ENCODE measurements around the gene ZNF407.

Gene ZNF407

GRCh38 chr18:75110311-75110710, 512.6 kb downstream of the ZNF407 start:
- no peak for TF ChIP-seq CTCF (conservative IDR thresholded peaks at IDR 0.05; ENCODE audit: low read depth)
- CTCF ChIA-PET = interaction anchor here (0.5 kb wide), 1 partner anchor 26 kb away, joined by 3 read pairs; no protein-coding TSS in a partner anchor
- no peak overlapping the region for H3K27ac ChIP-seq
- no peak for DNase-seq (ENCODE audit: low spot score)
- POLR2A ChIA-PET (ENCODE audit: low non-redundant PET) = no interaction called here

- H3K27ac ChIP-seq = no peak overlapping the region
- TF ChIP-seq CTCF (conservative IDR thresholded peaks at IDR 0.05; ENCODE audit: low read depth) = no peak
- ChIA-PET POLR2A (ENCODE audit: low non-redundant PET) (no interaction called here), CTCF (interaction anchor here (0.5 kb wide), 1 partner anchor 27 kb away, joined by 3 read pairs; no protein-coding TSS in a partner anchor)
- no peak for DNase-seq (ENCODE audit: low spot score)
These were observed 513.3 kb downstream of the ZNF407 start for GRCh38 chr18:75110846-75111415.

- ChIA-PET CTCF (no interaction called here), POLR2A (ENCODE audit: low non-redundant PET) (no interaction called here)
- DNase-seq (ENCODE audit: low spot score) = peak; percentile 45
- H3K27ac ChIP-seq = no peak overlapping the region
- TF ChIP-seq CTCF (conservative IDR thresholded peaks at IDR 0.05; ENCODE audit: low read depth) = no peak
These were observed 514.1 kb downstream of the ZNF407 start for GRCh38 chr18:75111760-75112159.

GRCh38 chr18:75112186-75113096, 514.8 kb downstream of the ZNF407 start:
- ChIA-PET CTCF (no interaction called here), POLR2A (ENCODE audit: low non-redundant PET) (no interaction called here)
- TF ChIP-seq CTCF (conservative IDR thresholded peaks at IDR 0.05; ENCODE audit: low read depth) = no peak
- DNase-seq (ENCODE audit: low spot score) = no peak
- no peak overlapping the region for H3K27ac ChIP-seq

- DNase-seq (ENCODE audit: low spot score) = no peak
- ChIA-PET POLR2A (ENCODE audit: low non-redundant PET) (no interaction called here), CTCF (interaction anchor here (0.6 kb wide), 1 partner anchor 130 kb away, joined by 4 read pairs; no protein-coding TSS in a partner anchor)
- TF ChIP-seq CTCF (conservative IDR thresholded peaks at IDR 0.05; ENCODE audit: low read depth) = no peak
- no peak overlapping the region for H3K27ac ChIP-seq
These were observed 515.8 kb downstream of the ZNF407 start for GRCh38 chr18:75113455-75113854.

- CTCF ChIA-PET = no interaction called here
- POLR2A ChIA-PET (ENCODE audit: low non-redundant PET) = no interaction called here
- TF ChIP-seq CTCF (conservative IDR thresholded peaks at IDR 0.05; ENCODE audit: low read depth) = no peak
- H3K27ac ChIP-seq = no peak overlapping the region
- DNase-seq (ENCODE audit: low spot score) = no peak
These were observed 516.6 kb downstream of the ZNF407 start for GRCh38 chr18:75114231-75114764.
